Measurements from ENCODE around the gene DIS3L2.

- TF ChIP-seq, protein P1, sequence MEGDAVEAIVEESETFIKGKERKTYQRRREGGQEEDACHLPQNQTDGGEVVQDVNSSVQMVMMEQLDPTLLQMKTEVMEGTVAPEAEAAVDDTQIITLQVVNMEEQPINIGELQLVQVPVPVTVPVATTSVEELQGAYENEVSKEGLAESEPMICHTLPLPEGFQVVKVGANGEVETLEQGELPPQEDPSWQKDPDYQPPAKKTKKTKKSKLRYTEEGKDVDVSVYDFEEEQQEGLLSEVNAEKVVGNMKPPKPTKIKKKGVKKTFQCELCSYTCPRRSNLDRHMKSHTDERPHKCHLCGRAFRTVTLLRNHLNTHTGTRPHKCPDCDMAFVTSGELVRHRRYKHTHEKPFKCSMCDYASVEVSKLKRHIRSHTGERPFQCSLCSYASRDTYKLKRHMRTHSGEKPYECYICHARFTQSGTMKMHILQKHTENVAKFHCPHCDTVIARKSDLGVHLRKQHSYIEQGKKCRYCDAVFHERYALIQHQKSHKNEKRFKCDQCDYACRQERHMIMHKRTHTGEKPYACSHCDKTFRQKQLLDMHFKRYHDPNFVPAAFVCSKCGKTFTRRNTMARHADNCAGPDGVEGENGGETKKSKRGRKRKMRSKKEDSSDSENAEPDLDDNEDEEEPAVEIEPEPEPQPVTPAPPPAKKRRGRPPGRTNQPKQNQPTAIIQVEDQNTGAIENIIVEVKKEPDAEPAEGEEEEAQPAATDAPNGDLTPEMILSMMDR (conservative IDR thresholded peaks at IDR 0.05; ENCODE audit: low read depth in 2 of 2) = no peak
- TF ChIP-seq EZH2phosphoT487 (IDR thresholded peaks at IDR 0.05; ENCODE audit: unreplicated experiment) = no peak
- no peak for TF ChIP-seq EZH2 (IDR thresholded peaks at IDR 0.05; ENCODE audit: low read depth, unreplicated experiment)
- no peak for TF ChIP-seq POLR2AphosphoS5 (IDR thresholded peaks at IDR 0.05; ENCODE audit: low read depth)
- TF ChIP-seq ZNF114 (CRISPR knock-in tag; IDR thresholded peaks at IDR 0.05) = no peak
- TF ChIP-seq CREB1 (CRISPR knock-in tag; IDR thresholded peaks at IDR 0.05; ENCODE audit: low read depth) = no peak
- TF ChIP-seq, protein P2, sequence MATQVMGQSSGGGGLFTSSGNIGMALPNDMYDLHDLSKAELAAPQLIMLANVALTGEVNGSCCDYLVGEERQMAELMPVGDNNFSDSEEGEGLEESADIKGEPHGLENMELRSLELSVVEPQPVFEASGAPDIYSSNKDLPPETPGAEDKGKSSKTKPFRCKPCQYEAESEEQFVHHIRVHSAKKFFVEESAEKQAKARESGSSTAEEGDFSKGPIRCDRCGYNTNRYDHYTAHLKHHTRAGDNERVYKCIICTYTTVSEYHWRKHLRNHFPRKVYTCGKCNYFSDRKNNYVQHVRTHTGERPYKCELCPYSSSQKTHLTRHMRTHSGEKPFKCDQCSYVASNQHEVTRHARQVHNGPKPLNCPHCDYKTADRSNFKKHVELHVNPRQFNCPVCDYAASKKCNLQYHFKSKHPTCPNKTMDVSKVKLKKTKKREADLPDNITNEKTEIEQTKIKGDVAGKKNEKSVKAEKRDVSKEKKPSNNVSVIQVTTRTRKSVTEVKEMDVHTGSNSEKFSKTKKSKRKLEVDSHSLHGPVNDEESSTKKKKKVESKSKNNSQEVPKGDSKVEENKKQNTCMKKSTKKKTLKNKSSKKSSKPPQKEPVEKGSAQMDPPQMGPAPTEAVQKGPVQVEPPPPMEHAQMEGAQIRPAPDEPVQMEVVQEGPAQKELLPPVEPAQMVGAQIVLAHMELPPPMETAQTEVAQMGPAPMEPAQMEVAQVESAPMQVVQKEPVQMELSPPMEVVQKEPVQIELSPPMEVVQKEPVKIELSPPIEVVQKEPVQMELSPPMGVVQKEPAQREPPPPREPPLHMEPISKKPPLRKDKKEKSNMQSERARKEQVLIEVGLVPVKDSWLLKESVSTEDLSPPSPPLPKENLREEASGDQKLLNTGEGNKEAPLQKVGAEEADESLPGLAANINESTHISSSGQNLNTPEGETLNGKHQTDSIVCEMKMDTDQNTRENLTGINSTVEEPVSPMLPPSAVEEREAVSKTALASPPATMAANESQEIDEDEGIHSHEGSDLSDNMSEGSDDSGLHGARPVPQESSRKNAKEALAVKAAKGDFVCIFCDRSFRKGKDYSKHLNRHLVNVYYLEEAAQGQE (IDR thresholded peaks at IDR 0.05; ENCODE audit: unreplicated experiment) = no peak
- TF ChIP-seq NANOG (IDR thresholded peaks at IDR 0.05; ENCODE audit: borderline replicate concordance) = no peak
- TF ChIP-seq ZNF331 (CRISPR knock-in tag; IDR thresholded peaks at IDR 0.05; ENCODE audit: low read depth) = no peak
- TF ChIP-seq JUNB (IDR thresholded peaks at IDR 0.05; ENCODE audit: unreplicated experiment) = no peak
- TF ChIP-seq, protein P3, sequence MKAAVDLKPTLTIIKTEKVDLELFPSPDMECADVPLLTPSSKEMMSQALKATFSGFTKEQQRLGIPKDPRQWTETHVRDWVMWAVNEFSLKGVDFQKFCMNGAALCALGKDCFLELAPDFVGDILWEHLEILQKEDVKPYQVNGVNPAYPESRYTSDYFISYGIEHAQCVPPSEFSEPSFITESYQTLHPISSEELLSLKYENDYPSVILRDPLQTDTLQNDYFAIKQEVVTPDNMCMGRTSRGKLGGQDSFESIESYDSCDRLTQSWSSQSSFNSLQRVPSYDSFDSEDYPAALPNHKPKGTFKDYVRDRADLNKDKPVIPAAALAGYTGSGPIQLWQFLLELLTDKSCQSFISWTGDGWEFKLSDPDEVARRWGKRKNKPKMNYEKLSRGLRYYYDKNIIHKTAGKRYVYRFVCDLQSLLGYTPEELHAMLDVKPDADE (IDR thresholded peaks at IDR 0.05) = no peak
Observed at GRCh38 chr2:231920366-231920765, 41.1 kb upstream of the DIS3L2 start.
